Colonic mucosa (tissue), 4 donors: Measurements from ENCODE around the gene RFC3. TPM values are rescaled to one million over a fixed set of nuclear protein-coding genes. Genes with fewer than 3 reads are reported as not detected.

Source experiments
- DNase-seq: peaks from one replicate; pipeline ENCODE4 v3.0.0-alpha.2; 2020
- H3K27ac ChIP-seq: fragments of 200-600 bp; one replicate; pipeline ENCODE4 v1.8.0; 2021
- H3K27me3 ChIP-seq: fragments of 200-600 bp; one replicate; pipeline ENCODE4 v1.8.0; 2021
- H3K36me3 ChIP-seq: fragments of 200-600 bp; one replicate; pipeline ENCODE4 v1.8.0; 2021
- H3K4me1 ChIP-seq: fragments of 200-600 bp; one replicate; pipeline ENCODE4 v1.8.0; 2021; ENCODE audit warnings: mild to moderate bottlenecking
- H3K4me3 ChIP-seq: fragments of 200-600 bp; one replicate; pipeline ENCODE4 v1.8.0; 2021
- H3K9ac ChIP-seq, 2 donors: one replicate each; pipeline ENCODE4 v1.7.0; 2013; ENCODE audit warnings: control low read depth in 2 of 2, low read depth in 2 of 2, low read length in 2 of 2
- H3K9me3 ChIP-seq: fragments of 200-600 bp; one replicate; pipeline ENCODE4 v1.8.0; 2021
- intact Hi-C: fragments of 100-400 bp; cut with DNase I; formaldehyde crosslinking; loops from one replicate; pipeline ENCODE4 v1.14.1; 2022
- total RNA-seq, 2 donors: library from RNA; stranded (reverse); fragmentation: NEBNext Ultra II Directional in 1 of 2; extraction: Animal tissue kit (Norgen Biotek cat#: 25700) in 1 of 2; gene quantifications; one replicate each; pipeline ENCODE4 v1.2.1, GENCODE V29; 2021
- TF ChIP-seq, protein P1 (sequence below): fragments of 200-600 bp; IDR thresholded peaks from one replicate; pipeline ENCODE4 v1.8.0; 2022; ENCODE audit warnings: antibody characterized with exemption, mild to moderate bottlenecking
- donor health status: healthy.
- donor health status: DM: no; HTN: no; CAD: no.
- donor health status: DM: no; HTN: no; CAD: no.

The RFC3 gene
- total RNA-seq, 2 donors from 2014 or later: 5.9 to 21.6 TPM

DNA sequence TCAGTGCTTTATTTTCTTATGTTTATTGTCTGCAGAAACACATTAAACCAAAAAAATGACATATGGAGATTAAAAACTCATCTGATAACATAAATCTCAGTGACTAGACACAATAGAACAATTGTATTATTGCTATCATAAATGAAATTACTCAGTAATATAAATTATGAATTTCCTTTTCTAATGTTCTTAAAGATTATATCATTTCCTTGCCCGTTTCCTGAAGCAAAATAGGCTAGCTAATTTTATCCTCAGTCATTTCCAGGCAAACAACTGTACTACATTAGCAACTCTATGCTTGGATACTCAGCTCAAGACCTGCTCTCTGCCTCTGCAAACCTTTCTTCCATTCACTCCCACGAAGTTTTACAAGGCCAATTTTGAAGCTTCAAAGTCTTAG is 61.2 kb downstream of the RFC3 start:
- intact Hi-C loops: no loop called here

DNA sequence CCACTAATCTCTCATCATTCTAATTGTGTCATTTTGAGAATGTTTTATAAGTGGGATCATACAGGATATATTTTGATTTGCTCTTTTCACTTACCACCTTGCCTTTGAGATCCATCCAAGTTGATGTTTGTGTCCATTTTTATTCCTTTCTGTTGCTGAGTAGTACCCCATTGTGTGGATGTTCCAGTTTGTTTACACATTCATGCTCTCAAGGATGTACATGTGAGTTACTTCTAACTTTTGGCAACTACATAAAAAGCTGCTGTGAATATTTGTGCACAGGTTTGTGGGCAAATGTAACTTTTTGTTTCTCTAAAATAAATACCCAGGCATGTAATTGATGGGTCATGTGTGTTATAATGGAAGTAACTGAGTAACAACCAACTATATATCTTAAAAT is 64.9 kb downstream of the RFC3 start:
- TF ChIP-seq, protein P1, sequence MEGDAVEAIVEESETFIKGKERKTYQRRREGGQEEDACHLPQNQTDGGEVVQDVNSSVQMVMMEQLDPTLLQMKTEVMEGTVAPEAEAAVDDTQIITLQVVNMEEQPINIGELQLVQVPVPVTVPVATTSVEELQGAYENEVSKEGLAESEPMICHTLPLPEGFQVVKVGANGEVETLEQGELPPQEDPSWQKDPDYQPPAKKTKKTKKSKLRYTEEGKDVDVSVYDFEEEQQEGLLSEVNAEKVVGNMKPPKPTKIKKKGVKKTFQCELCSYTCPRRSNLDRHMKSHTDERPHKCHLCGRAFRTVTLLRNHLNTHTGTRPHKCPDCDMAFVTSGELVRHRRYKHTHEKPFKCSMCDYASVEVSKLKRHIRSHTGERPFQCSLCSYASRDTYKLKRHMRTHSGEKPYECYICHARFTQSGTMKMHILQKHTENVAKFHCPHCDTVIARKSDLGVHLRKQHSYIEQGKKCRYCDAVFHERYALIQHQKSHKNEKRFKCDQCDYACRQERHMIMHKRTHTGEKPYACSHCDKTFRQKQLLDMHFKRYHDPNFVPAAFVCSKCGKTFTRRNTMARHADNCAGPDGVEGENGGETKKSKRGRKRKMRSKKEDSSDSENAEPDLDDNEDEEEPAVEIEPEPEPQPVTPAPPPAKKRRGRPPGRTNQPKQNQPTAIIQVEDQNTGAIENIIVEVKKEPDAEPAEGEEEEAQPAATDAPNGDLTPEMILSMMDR: no peak
- H3K27ac ChIP-seq: no peak overlapping the region
- intact Hi-C loops: no loop called here
- no peaks in the 10 kb centered on the region for H3K9me3 ChIP-seq
- no peak overlapping the region for H3K4me3 ChIP-seq
- no peaks in the 10 kb centered on the region for H3K4me1 ChIP-seq
- H3K27me3 ChIP-seq: no peaks in the 10 kb centered on the region
- H3K36me3 ChIP-seq: no peaks in the 10 kb centered on the region
- no peak for DNase-seq
- no peak overlapping the region for H3K9ac ChIP-seq

More for the DNA sequence above, 61.2 kb downstream of the RFC3 start:
- H3K36me3 ChIP-seq: no peaks in the 10 kb centered on the region
- no peak overlapping the region for H3K27ac ChIP-seq
- TF ChIP-seq, protein P1: no peak
- no peaks in the 10 kb centered on the region for H3K4me1 ChIP-seq
- H3K9me3 ChIP-seq: no peaks in the 10 kb centered on the region
- no peak for DNase-seq
- no peak overlapping the region for H3K9ac ChIP-seq
- no peak overlapping the region for H3K4me3 ChIP-seq
- H3K27me3 ChIP-seq: no peaks in the 10 kb centered on the region

DNA sequence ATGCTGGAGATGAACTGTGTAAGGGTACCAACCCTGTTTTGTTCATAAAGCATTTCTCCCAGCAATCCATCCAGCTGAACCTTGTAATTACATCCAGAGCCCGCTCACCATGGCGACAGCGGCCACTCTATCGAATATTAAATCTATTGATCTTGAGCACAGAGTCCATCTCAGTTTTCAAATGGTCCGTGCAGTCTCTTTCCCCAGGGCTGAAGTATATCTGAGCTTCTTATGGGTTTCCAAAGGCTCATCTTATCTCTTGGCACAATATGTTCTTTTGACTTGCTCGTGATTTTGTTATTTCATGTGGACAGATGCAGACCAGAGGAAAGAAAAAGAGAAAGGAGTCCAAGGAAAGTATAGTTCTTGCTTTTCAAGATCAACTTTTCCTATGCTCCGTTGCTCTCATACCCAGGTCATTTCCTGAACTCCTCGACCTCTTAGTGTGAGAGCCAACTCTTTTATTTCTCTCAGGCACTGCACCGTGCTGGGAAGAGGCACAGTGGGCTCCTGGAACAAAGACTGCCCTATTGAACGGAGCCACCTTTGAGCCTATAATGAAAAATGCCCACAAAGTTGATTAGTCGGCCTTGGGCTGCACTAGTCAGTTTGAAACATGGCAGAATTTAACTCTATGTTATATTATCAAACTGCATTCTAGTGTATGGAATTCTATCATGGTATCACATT is 66.7 kb downstream of the RFC3 start:
- DNase-seq: no peak
- no peaks in the 10 kb centered on the region for H3K27me3 ChIP-seq
- H3K27ac ChIP-seq: no peak overlapping the region
- no peaks in the 10 kb centered on the region for H3K36me3 ChIP-seq
- intact Hi-C loops: no loop called here
- TF ChIP-seq, protein P1: no peak
- no peak overlapping the region for H3K4me3 ChIP-seq
- no peaks in the 10 kb centered on the region for H3K9me3 ChIP-seq
- no peaks in the 10 kb centered on the region for H3K4me1 ChIP-seq
- H3K9ac ChIP-seq: no peak overlapping the region
